ENCODE measurements around the gene PPIF. TPM values are rescaled to one million over a fixed set of nuclear protein-coding genes. Genes with fewer than 3 reads are reported as not detected.

PPIF gene
- total RNA-seq, 1 donor from 2014 or later = 161 TPM

DNA sequence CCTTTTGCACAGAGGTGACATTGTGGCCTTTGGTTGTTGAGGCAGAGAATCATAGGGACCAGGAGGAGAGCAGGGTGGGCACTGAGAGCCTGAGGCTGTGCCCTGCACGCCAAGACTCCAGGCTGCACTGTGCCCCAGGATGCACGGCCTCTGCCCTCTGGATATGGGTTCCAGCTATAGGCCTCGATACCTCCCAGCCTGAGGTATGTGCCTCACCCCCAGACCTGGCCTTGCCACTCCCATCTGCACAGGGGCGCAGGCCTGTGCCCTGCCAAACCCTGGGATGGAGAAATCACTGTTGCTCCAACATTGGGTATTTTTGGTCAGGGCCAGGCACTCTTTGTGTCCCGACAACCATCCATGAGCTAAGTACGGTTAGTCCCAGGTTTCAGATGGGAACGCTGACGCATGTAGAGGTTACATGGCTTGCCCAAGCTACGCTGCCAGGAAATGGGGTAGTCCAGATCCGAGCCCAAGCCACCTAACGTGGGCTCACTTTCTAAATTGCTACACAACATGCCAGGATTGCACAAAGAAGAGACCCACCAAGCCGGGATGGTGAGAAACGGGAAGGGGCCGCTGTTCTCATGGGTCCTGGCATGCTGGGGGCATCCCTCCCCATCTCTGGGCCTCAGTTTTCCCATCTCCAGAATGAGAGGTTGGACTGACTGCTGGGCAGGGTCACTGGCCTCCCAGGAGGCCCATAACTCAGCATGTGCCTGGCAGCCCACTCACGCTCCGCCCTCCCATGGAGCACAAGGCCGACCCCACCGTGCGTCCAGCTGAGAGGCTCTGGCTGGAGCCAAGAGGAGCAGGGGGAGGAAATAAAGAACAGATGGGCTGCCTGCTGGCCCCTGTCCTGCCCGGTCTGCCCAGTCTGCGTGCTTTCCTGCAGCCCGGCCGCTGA, 54.0 kb downstream of the PPIF start:
- no peaks in the 10 kb centered on the region for H3K36me3 Mint-ChIP-seq (ENCODE audit: low read depth)
- H3K4me3 Mint-ChIP-seq = no peak overlapping the region
- no peak for DNase-seq
- peaks cover 7% of the 10 kb centered on the region for H3K27me3 Mint-ChIP-seq
- no peaks in the 10 kb centered on the region for H3K9me3 Mint-ChIP-seq
- no peak overlapping the region for H3K27ac Mint-ChIP-seq
- no peaks in the 10 kb centered on the region for H3K4me1 Mint-ChIP-seq
- intact Hi-C loops (cut with micrococcal nuclease) = no loop called here

DNA sequence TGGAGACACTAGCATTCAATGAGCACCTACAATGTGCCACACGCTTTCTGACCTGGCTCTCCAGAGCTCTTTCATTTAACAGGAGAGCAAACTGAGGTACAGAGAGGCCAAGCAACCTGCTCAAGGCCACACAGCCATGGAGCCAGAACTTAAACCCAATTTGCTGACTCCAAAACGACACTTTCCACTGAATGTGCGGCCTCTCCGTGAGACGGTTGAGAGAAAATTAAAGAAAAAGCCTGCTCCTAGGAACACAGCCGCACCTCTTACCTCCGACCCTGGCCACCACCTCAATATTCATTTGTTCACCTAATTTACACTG, 55.3 kb downstream of the PPIF start:
- H3K27ac Mint-ChIP-seq = no peak overlapping the region
- H3K27me3 Mint-ChIP-seq = peaks cover 7% of the 10 kb centered on the region
- intact Hi-C loops (cut with micrococcal nuclease) = no loop called here
- DNase-seq = no peak
- no peaks in the 10 kb centered on the region for H3K9me3 Mint-ChIP-seq
- H3K36me3 Mint-ChIP-seq (ENCODE audit: low read depth) = no peaks in the 10 kb centered on the region
- H3K4me1 Mint-ChIP-seq = no peaks in the 10 kb centered on the region
- no peak overlapping the region for H3K4me3 Mint-ChIP-seq

DNA sequence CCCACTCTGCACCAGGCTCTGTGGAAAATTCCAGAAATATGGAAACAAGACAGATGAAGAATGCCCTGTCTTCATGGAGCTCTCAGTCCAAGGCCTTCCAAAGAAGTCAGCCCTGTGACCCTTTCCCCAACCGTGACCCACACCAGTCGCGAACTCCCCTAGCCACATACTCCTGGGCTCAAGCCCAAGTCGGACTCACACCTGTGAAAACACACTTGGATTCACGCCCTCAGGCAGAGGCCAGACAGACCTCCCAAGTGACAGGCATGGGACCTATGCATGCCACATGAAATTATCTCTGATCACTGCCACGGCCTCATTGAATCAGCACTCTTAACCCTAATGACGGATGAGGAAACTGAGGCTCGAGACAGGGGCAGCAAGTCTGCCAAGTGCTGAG, 55.7 kb downstream of the PPIF start:
- Mint-ChIP-seq H3K9me3 (no peaks in the 10 kb centered on the region), H3K27ac (no peak overlapping the region), H3K4me3 (no peak overlapping the region), H3K36me3 (ENCODE audit: low read depth) (no peaks in the 10 kb centered on the region), H3K4me1 (no peaks in the 10 kb centered on the region), H3K27me3 (peaks cover 7% of the 10 kb centered on the region)
- intact Hi-C loops (cut with micrococcal nuclease) = no loop called here
- no peak for DNase-seq

DNA sequence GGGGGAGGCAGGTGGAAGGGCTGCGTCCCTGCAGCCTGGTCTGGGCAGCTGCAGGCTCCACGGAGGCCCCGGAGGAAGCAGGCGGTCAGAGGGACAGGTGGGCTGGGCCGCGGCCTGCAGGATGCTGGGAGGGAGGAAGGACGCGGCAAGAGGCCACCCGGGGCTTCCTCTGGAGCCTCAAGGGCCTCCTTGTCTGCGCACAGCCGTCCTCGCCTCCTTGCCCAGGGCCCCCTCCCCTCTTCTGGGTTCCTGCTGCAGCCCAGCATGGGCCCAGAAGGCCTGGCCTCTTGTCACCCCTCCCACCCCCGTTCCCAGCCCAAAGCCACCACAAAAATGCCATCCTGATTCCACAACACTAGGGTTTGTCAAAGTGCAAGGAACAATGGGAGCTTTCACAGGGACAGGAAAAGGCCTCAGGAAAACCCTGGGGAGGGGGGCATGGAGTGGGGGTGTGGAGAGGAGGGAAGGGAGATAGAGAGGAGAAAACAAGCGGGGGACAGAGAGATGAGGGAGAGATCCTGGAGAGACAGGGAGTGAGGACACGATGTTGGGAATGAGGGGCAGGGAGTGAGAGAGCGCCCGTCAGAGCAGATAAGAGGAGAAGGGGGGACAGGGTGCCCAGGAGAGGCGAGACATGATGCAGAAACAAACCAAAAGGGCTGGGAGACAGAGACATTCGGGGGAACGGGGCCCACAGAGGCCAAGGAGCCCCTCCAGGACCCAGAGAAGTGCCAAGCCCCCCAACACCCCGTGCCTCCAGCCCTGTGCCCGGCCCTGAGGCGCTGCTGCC, 56.4 kb downstream of the PPIF start:
- Mint-ChIP-seq H3K27me3 (peaks cover 7% of the 10 kb centered on the region), H3K9me3 (no peaks in the 10 kb centered on the region), H3K4me3 (no peak overlapping the region), H3K27ac (no peak overlapping the region), H3K4me1 (no peaks in the 10 kb centered on the region), H3K36me3 (ENCODE audit: low read depth) (no peaks in the 10 kb centered on the region)
- no peak for DNase-seq
- intact Hi-C loops (cut with micrococcal nuclease) = no loop called here

DNA sequence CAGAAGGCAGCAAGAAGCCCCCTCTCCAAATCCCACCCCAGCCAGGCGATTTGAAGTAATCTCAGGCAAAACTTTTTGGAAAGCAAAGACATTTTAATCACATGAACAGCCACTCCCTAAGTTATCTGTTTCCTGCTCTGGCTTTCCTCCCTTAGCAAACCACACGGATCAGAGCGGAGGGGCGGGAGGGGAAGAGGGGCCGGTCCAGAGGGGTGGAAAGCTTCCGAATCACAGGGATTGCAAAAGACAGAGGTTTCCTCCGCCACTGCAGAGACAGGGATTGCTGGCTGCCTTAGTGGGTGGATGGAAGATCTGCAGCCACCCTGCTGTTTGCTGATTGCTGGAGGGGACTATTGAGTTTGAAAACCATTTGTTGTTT, 57.0 kb downstream of the PPIF start:
- Mint-ChIP-seq H3K36me3 (ENCODE audit: low read depth) (no peaks in the 10 kb centered on the region), H3K9me3 (no peaks in the 10 kb centered on the region), H3K4me1 (no peaks in the 10 kb centered on the region), H3K27ac (no peak overlapping the region), H3K27me3 (peaks cover 7% of the 10 kb centered on the region), H3K4me3 (no peak overlapping the region)
- no peak for DNase-seq
- intact Hi-C loops (cut with micrococcal nuclease) = no loop called here

DNA sequence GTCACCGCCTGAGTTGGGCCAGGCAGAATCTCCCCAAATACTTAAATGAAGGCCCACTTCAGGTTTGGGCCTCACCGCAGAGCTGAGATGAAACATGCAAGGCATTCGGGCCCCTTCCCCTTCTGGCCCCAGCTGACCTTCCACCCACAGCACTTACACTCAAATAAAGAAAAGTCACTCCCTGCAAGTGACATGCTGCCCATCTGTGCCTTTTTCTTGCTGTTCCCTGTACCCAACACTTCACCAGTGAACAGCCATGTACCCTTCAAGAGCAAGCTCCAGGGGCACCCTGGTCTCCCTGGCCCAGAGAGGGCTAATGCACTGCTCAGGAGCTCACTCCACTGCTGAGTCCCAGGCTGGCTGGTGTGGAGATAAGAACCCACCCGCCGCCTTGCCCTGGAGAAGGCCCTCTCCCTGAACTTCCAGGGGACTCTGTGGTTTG, 57.4 kb downstream of the PPIF start:
- no peaks in the 10 kb centered on the region for H3K9me3 Mint-ChIP-seq
- peaks cover 6% of the 10 kb centered on the region for H3K27me3 Mint-ChIP-seq
- no peaks in the 10 kb centered on the region for H3K36me3 Mint-ChIP-seq (ENCODE audit: low read depth)
- H3K27ac Mint-ChIP-seq = no peak overlapping the region
- no peak overlapping the region for H3K4me3 Mint-ChIP-seq
- no peaks in the 10 kb centered on the region for H3K4me1 Mint-ChIP-seq
- no peak for DNase-seq
- intact Hi-C loops (cut with micrococcal nuclease) = no loop called here

Other genes with a start within 250 kb of the PPIF start
- gene ZCCHC24, start 98.2 kb downstream of the PPIF start, total RNA-seq = 0.66 and 1.4 TPM in 2 replicates
- 0.40 and 0.45 TPM in 2 replicates for gene EIF5AL1, start 165.1 kb downstream of the PPIF start, total RNA-seq
- gene SFTPA2, start 212.9 kb downstream of the PPIF start, total RNA-seq = not detected in 2 replicates